Measurements from ENCODE around the gene OSBP2.

Gene OSBP2

GRCh38 chr22:30910358-30910757 is 215.7 kb downstream of the OSBP2 start:
- DNase-seq, result no peak

- DNase-seq, result no peak
Observed at GRCh38 chr22:30918761-30919160, 224.1 kb downstream of the OSBP2 start.

DNA sequence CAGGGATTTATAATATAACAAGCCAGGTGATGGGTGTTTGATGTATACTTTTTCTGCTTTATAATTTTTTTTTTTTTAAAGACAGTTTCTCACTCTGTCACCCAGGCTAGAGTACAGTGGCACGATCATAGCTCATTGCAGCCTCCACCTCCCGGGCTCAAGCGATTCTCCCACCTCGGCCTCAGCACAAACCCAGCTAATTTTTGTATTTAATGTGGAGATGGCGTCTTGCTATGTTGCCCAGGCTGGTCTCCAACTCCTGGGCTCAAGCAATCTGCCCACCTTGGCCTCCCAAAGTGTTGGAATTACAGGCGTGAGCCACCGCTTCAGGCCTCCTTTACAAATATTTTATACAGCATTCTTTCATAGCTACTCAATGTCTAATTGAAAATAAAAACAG is 225.3 kb downstream of the OSBP2 start:
- no peak for DNase-seq

DNA sequence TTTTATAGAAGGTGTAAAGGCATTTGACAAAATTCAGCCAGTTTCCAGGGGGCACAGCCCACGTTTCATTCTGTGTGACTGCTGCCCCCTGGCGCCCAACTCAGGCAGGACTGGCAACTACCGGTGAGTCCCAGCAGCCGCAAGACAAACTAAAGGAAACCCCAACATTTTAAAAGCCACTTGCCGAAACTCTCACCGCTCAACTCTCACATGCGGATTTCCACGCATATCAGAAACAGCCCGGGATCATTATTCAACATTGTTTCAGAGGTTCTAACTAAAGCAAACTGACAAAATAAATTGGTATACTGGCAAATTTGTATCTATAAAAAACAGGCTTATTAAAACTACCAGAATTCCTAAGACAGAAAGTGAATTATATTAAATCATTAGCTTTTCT is 225.7 kb downstream of the OSBP2 start:
- peak; percentile 50 for DNase-seq

DNA sequence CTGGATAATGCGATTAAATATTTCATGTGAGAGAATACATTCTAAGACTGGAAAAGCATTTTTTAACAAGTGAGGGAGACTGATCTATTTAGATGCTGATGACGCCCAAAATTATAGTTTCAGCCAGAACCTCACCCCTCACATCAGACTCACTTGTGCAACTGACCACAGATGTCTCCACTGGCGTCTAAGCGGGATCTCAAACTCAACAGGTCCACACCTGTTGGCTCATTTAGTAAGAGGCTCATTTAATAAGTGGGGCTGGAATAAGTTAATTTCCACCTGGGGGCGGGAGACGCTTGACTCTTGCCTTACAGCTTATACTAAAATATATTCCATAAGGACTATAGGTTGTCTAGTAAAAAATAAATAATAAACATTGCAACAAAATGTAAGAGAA is 226.4 kb downstream of the OSBP2 start:
- DNase-seq, result no peak

DNA sequence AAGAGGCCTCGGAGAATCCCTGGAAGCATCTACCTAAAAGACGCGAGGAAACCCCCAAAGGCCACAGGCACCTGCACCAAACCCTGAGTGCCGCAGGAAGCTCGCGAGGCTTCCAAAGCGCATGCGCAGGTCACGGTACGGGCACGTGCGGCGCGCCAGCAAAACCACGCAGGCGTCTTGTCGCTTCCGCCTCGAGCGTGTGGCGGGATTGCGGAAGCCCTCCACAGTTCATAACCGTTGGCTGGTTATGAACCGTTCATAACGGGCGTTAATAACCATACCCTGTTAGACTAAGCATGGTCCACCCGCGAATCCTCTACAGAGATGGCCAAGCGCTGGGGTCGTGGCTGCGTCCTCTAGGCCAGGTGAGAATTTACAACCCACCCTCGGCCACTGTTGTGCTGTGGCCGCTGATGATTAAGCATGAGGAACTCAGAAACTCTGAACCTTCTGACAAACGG is 227.5 kb downstream of the OSBP2 start:
- DNase-seq, result no peak

GRCh38 chr22:30923168-30923900 is 228.7 kb downstream of the OSBP2 start:
- no peak for DNase-seq

- DNase-seq, result no peak
Observed at GRCh38 chr22:30925667-30926066, 231.0 kb downstream of the OSBP2 start.

- DNase-seq, result no peak
Observed at GRCh38 chr22:30926706-30927105, 232.0 kb downstream of the OSBP2 start.

- DNase-seq, result no peak
Observed at GRCh38 chr22:30927806-30928205, 233.1 kb downstream of the OSBP2 start.

GRCh38 chr22:30928401-30928800 is 233.7 kb downstream of the OSBP2 start:
- no peak for DNase-seq

- no peak for DNase-seq
Observed at GRCh38 chr22:30930228-30930627, 235.6 kb downstream of the OSBP2 start.

DNA sequence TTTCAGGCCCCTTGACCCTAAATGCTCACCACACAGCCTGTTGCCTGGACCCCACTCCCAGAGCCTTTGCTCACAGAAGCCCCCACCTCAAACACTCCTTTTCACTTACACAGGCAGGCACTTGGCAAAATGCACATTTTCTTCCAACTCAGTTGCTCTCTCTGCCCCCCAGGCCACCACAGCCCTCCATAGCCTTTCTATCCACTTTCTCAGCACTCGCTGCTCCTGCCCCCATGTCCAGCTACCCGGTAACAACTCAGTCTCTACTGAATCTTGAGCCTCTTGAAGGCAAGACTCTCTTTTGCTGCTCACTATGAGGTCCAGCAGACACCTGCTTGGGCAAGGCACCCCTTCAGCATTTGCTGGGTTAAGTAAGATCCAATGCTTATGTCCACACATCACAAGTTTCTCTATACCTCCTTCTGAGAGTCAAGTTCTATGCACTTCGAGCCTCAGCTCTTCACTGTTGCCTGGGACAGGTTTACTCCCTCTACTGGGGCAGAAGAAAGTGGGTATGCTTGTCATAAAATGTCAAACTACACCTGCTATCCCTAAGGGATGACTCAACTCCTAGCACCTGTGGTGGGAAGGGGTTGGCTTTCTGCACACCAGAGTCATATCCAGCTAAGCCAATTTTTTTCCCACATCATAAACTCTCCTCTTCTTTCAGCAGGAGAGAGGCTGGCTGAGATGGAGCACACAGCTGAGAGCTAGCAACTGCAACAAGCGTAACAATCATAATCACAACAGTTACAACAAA is 237.0 kb downstream of the OSBP2 start:
- DNase-seq, result no peak

GRCh38 chr22:30932661-30933060 is 238.0 kb downstream of the OSBP2 start:
- no peak for DNase-seq

- no peak for DNase-seq
Observed at GRCh38 chr22:30933457-30933856, 238.8 kb downstream of the OSBP2 start.

- no peak for DNase-seq
Observed at GRCh38 chr22:30934053-30934452, 239.4 kb downstream of the OSBP2 start.

DNA sequence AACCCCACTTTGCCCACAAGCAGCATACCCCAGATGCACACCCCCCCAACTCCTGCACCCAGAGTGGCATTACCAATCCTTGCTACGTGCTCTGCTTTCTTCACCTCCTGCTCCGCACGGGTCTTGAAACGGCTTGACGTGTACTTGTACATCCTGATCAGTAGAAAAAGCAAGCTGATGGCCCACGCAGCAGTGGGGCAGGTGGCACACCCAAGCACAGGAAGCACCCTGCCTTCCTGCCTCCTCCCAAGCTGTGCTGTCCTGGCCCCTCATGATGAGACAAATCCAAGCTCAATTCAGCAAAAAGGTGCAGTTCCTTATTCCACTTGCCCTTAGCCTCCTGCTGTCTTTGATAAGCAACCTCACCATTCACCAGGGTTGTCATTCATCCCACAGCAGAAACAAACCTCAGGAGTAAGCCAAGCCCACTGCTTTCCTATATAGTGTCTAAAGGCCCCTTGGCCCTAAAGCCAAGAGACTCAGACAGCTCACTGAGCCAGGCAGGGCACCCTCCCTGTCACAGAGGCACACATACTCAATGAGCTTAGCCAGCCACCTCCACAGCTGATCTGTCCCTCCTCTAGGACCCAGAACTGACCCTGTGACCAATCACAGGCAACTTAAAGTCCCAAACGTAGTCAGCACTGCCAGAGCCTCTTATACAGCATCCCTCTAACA is 246.2 kb downstream of the OSBP2 start:
- DNase-seq, result no peak

GRCh38 chr22:30941363-30941740 is 246.7 kb downstream of the OSBP2 start:
- no peak for DNase-seq

GRCh38 chr22:30943368-30943767 is 248.7 kb downstream of the OSBP2 start:
- DNase-seq, result no peak

DNA sequence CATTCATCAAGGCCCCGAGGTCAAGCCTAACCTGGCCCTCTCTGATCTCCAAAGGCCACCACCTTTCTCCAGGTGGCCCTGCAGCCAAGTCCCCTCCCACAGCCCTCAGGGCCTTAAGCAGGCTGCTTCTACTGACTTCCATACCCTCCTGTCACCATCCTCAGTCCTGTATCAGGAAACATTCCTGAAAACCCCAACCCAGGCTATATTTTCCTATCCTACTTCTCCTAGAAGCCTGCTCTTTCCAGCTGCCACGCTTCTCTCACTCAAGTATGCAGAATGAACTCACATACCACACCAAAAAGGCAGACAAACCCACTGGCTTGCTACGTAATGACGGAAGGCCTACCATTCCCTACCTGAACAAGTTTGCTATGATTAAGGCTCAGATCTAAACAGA is 250.3 kb downstream of the OSBP2 start:
- no peak for DNase-seq

DNA sequence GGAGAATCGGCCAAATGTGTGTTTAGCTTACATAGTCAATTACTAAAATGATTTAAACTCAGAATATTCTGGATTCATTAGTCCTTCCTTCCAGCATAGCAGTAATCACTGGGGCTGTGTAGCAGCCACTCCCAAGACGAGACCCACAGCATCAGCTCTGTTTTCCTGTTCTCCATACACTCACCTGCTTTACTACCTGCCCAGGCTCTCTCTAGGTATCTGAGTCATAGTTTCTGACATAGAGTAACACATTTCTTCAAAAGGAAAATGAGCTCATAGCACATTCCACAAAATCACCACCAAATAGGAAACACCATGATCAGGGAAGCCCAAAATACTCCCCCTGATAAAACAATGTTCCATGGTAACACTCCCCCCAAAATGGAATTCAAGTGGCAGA is 251.0 kb downstream of the OSBP2 start:
- DNase-seq, result no peak

DNA sequence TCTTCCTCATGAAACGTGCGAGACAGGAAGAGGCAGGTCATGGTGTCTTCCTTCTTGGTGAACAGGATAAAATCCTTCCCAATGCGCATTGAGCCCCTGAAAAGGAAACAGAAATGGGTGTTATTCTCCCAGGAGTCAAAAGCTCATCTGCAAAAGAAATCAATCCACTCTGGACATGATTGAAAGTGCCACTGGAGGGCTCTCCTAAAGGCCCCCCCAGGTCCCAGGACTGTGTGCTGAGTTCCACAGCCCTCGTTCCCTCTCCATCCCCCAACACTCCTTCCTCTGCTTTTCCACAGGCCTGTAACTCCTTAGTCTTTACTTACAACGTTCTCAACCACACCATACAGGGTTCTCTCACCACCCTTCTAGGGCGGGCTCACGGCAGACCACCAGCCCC is 251.7 kb downstream of the OSBP2 start:
- no peak for DNase-seq

- no peak for DNase-seq
Observed at GRCh38 chr22:30947173-30947815, 252.6 kb downstream of the OSBP2 start.

All from NCI-H1694 treated with DMSO at 0.1 percent for 48 hours (cell line).